ENCODE results near the gene ATP2B2. TPM values are rescaled to one million over a fixed set of nuclear protein-coding genes. Genes with fewer than 3 reads are reported as not detected.

The ATP2B2 gene
- total and polyA plus RNA-seq, 2 of the 8 experiments (the other 6 are each of a cell fraction or from before 2014, with no cell fraction given), result 0.14 to 1.2 TPM

GRCh38 chr3:10465161-10465560, 40.2 kb downstream of the ATP2B2 start (continued):
- TF ChIP-seq CHD7 (IDR thresholded peaks at IDR 0.05; ENCODE audit: insufficient replicate concordance, low read length) (no peak), CTCF (IDR thresholded peaks at IDR 0.05; ENCODE audit: control extremely low read depth in 1 of 3, insufficient read depth in 1 of 3, low read depth in 1 of 3, low read length in 3 of 3) (no peak), RFX5 (IDR thresholded peaks at IDR 0.05; ENCODE audit: borderline replicate concordance, low read depth, low read length) (no peak), CEBPB (IDR thresholded peaks at IDR 0.05; ENCODE audit: low read depth, low read length) (no peak), CHD2 (IDR thresholded peaks at IDR 0.05; ENCODE audit: low read length) (no peak), MAFK (IDR thresholded peaks at IDR 0.05; ENCODE audit: low read depth, low read length) (no peak)

All from H1 (cell line).